K562 (cell line): ENCODE measurements around the gene PLCB1. TPM values are rescaled to one million over a fixed set of nuclear protein-coding genes. Genes with fewer than 3 reads are reported as not detected.

Experiments used
- ATAC-seq: fragments of 200-7000 bp; cut with Tn5 transposase; 3 replicates; pipeline ENCODE4 v1.9.1; 2020; ENCODE audit warnings: moderate library complexity
- BruUV-seq: library from RNA; stranded (reverse); fragments of 400-500 nt; replicated peaks from 2 replicates; lab custom pipeline; 2021; lab: Mats Ljungman, UMichigan
- CTCF ChIA-PET: fragments of 300-600 bp; formaldehyde crosslinking; extraction: SDS; loops from one replicate; lab custom pipeline; 2021; ENCODE audit warnings: low intra/inter-chr PET ratio; lab: Yijun Ruan, JAX
- POLR2A ChIA-PET: fragments of 300-600, 350-650 bp; sonication (Branson Sonifier 250); formaldehyde crosslinking; extraction: SDS; loops from one replicate; lab custom pipeline; 2021; ENCODE audit warnings: antibody characterized with exemption, inconsistent platforms; lab: Yijun Ruan, JAX
- DNase-seq, 4 experiments: peaks; one replicate each; pipeline versions ENCODE4 v3.0.0 to v3.0.0-alpha.2; 2011 to 2018; ENCODE audit warnings: low spot score in 3 of 4, mixed read lengths in 3 of 4; ENCODE audit errors: extremely low read depth in 1 of 4
- FAIRE-seq: peaks from 2 replicates; lab custom pipeline; 2011; peaks lifted over from hg19 to GRCh38; lab: Jason Lieb, UNC
- H2AFZ ChIP-seq: 2 replicates; pipeline ENCODE4 v1.6.0; 2011; ENCODE audit warnings: low read depth, low read length, control low read depth, inconsistent platforms
- H3K27ac ChIP-seq: fragments of 200-600 bp; 3 replicates; pipeline ENCODE4 v1.8.0; 2011; ENCODE audit warnings: low read depth, mild to moderate bottlenecking, control low read depth, inconsistent platforms, low read length, moderate library complexity, mixed read lengths; ENCODE audit errors: extremely low read depth
- H3K27me3 ChIP-seq, 2 experiments: fragments of 300-600 bp in 1 of 2; 2 replicates in 1 of 2; 3 replicates in 1 of 2; pipeline versions ENCODE4 v1.6.0 to v1.8.0; 2011; ENCODE audit warnings: inconsistent platforms in 2 of 2, low read length in 2 of 2, mild to moderate bottlenecking in 1 of 2, mixed read lengths in 1 of 2, moderate library complexity in 1 of 2; ENCODE audit not compliant: control insufficient read depth in 2 of 2, insufficient read depth in 2 of 2
- H3K36me3 ChIP-seq: fragments of 300-600 bp; 3 replicates; pipeline ENCODE4 v1.8.0; 2011; ENCODE audit warnings: mild to moderate bottlenecking, low read length, inconsistent platforms; ENCODE audit not compliant: control insufficient read depth, insufficient read depth
- H3K4me1 ChIP-seq, 2 experiments: fragments of 200-600 bp in 1 of 2; replicated peaks in 1 of 2; 2 replicates in 1 of 2; 3 replicates in 1 of 2; pipeline versions ENCODE4 v1.5.1 to v1.8.0; 2011; ENCODE audit warnings: inconsistent platforms in 2 of 2, low read length in 2 of 2, mild to moderate bottlenecking in 1 of 2, mixed read lengths in 1 of 2, moderate library complexity in 1 of 2; ENCODE audit not compliant: control insufficient read depth in 2 of 2, insufficient read depth in 2 of 2
- H3K4me2 ChIP-seq: 2 replicates; pipeline ENCODE4 v1.6.1; 2011; ENCODE audit warnings: low read length, control low read depth, inconsistent platforms, mixed read lengths; ENCODE audit not compliant: insufficient read depth
- H3K4me3 ChIP-seq: fragments of 200-600 bp; sonication (generic), shearing (Covaris generic); 2 replicates; pipeline ENCODE4 v1.5.1; 2016; ENCODE audit warnings: control low read depth, inconsistent platforms
- H3K79me2 ChIP-seq: fragments of 200-600 bp; 3 replicates; pipeline ENCODE4 v1.8.0; 2011; ENCODE audit warnings: low read length, inconsistent platforms; ENCODE audit not compliant: control insufficient read depth, insufficient read depth
- H3K9ac ChIP-seq, 2 experiments: 2 replicates each; pipeline versions ENCODE4 v1.6.0 to v1.6.1; 2011; ENCODE audit warnings: low read depth in 2 of 2, low read length in 2 of 2, control low read depth in 1 of 2, inconsistent platforms in 1 of 2, mild to moderate bottlenecking in 1 of 2, mixed read lengths in 1 of 2; ENCODE audit not compliant: insufficient read depth in 1 of 2
- H3K9me1 ChIP-seq: one replicate; pipeline ENCODE4 v1.6.0; 2011; ENCODE audit warnings: inconsistent platforms, mild to moderate bottlenecking, low read length, moderate library complexity; ENCODE audit not compliant: control insufficient read depth, insufficient read depth
- H3K9me3 ChIP-seq: replicated peaks from 2 replicates; pipeline ENCODE4 v1.5.1; 2011; ENCODE audit warnings: low read depth, low read length, inconsistent platforms; ENCODE audit not compliant: control insufficient read depth, insufficient read depth
- H4K20me1 ChIP-seq: replicated peaks from 2 replicates; pipeline ENCODE4 v1.6.1; 2011; ENCODE audit warnings: low read length, inconsistent platforms, mixed read lengths; ENCODE audit not compliant: control insufficient read depth, insufficient read depth
- C11orf30 ChIP-seq: fragments of 450-650 bp; IDR thresholded peaks from 2 replicates; pipeline ENCODE4 v1.6.1; 2016; ENCODE audit warnings: low read depth, mild to moderate bottlenecking
- ETV6 ChIP-seq, 3 experiments: fragments of 150-350 bp in 1 of 3; sonication (generic) in 1 of 3; formaldehyde crosslinking in 1 of 3; IDR thresholded peaks; 2 replicates each; pipeline versions ENCODE4 v1.6.1 to v1.8.0; 2014 to 2022; ENCODE audit warnings: borderline replicate concordance in 2 of 3, low read depth in 2 of 3, antibody characterized with exemption in 1 of 3, low read length in 1 of 3, mild to moderate bottlenecking in 1 of 3, missing genetic modification reagents in 1 of 3
- HMG20B ChIP-seq: fragments of 250-450 bp; sonication (Bioruptor Pico); IDR thresholded peaks from 2 replicates; pipeline ENCODE4 v1.5.0; 2021; ENCODE audit warnings: mild to moderate bottlenecking
- KLF13 ChIP-seq: fragments of 450-650 bp; IDR thresholded peaks from 2 replicates; pipeline ENCODE4 v1.6.1; 2016; ENCODE audit warnings: missing genetic modification characterization, low read depth, mild to moderate bottlenecking, missing compliant biosample characterization, moderate library complexity, borderline replicate concordance
- L3MBTL2 ChIP-seq: fragments of 450-650 bp; IDR thresholded peaks from 2 replicates; pipeline ENCODE4 v1.6.1; 2016; ENCODE audit warnings: mild to moderate bottlenecking, moderate library complexity
- MAFG ChIP-seq: fragments of 450-650 bp; conservative IDR thresholded peaks from 2 replicates; pipeline ENCODE4 v1.6.1; 2016; ENCODE audit warnings: missing genetic modification characterization, missing compliant biosample characterization
- MEF2D ChIP-seq: conservative IDR thresholded peaks from 2 replicates; pipeline ENCODE4 v1.6.1; 2016; ENCODE audit warnings: low read depth, missing genetic modification characterization, missing compliant biosample characterization
- NFE2 ChIP-seq: IDR thresholded peaks from 2 replicates; pipeline ENCODE4 v1.6.1; 2014; ENCODE audit warnings: antibody characterized with exemption, low read depth
- SMARCB1 ChIP-seq: IDR thresholded peaks from 2 replicates; pipeline ENCODE4 v1.6.1; 2011; ENCODE audit warnings: improper control_type of control experiment, low read depth; ENCODE audit not compliant: insufficient read length
- ZNF445 ChIP-seq: fragments of 250-450 bp; sonication (Bioruptor Pico); IDR thresholded peaks from 2 replicates; pipeline ENCODE4 v1.4.0; 2020; ENCODE audit warnings: low read depth, mild to moderate bottlenecking, moderate library complexity
- ZNF644 ChIP-seq: fragments of 200-800 bp; sonication (Bioruptor generic); IDR thresholded peaks from 2 replicates; pipeline ENCODE4 v1.6.1; 2016; ENCODE audit warnings: low read depth, missing genetic modification characterization, missing compliant biosample characterization
- ZNF717 ChIP-seq: fragments of 250-450 bp; sonication (Bioruptor Pico); IDR thresholded peaks from 2 replicates; pipeline ENCODE4 v1.5.0; 2021
- WGBS: fragments of 100-300 bp; shearing (Covaris generic); methylation state at CpG from one replicate; pipeline ENCODE4 v1.1.6; 2016; ENCODE audit warnings: low coverage, mixed read lengths; ENCODE audit not compliant: insufficient coverage; ENCODE audit errors: missing lambda C conversion rate; 5-methylcytosine and 5-hydroxymethylcytosine counted together
- in situ Hi-C: fragments of 300-500 bp; cut with MboI; formaldehyde crosslinking; loops from 4 replicates; pipeline ENCODE4 v1.15.0; 2018; ENCODE audit warnings: inconsistent platforms, mixed read lengths
- intact Hi-C: fragments of 100-400 bp; cut with micrococcal nuclease; formaldehyde crosslinking; loops from 2 replicates; pipeline ENCODE4 v1.14.2; 2022
- polyA plus RNA-seq, 8 experiments: library from polyadenylated mRNA; depleted of rRNA in 4 of 8; stranded (reverse) in 5 of 8; unstranded in 3 of 8; fragments of >200 nt; fragmentation: Nextera tagmentation in 2 of 8; fragmentation: Illumina TruSeq in 1 of 8; extraction: Ambion mirVana in 2 of 8; extraction: Trizol in 1 of 8; gene quantifications; 2 replicates each; pipeline versions ENCODE4 v1.2.1 to v1.2.3, GENCODE V29; 2011 to 2014; ENCODE audit warnings: inconsistent platforms in 1 of 8, missing spikeins in 1 of 8
- total RNA-seq, 7 experiments: library from RNA; depleted of rRNA in 6 of 7; stranded (reverse); fragments of >200 nt in 6 of 7; fragmentation: Illumina TruSeq in 2 of 7; extraction: Trizol in 2 of 7; gene quantifications; 2 replicates each; pipeline versions ENCODE4 v1.2.1 to v1.2.3, GENCODE V29; 2011 to 2021; ENCODE audit warnings: low replicate concordance in 1 of 7
- TF ChIP-seq, protein P1 (sequence below): fragments of 250-450 bp; sonication (Bioruptor Pico); IDR thresholded peaks from 2 replicates; pipeline ENCODE4 v1.8.0; 2021; ENCODE audit warnings: moderate library complexity, mild to moderate bottlenecking, inconsistent platforms

PLCB1 gene
- total and polyA plus RNA-seq, 9 of the 15 experiments (the other 6 are each of a cell fraction or from before 2014, with no cell fraction given), result 0.34 to 3.1 (median 1.3) TPM

DNA sequence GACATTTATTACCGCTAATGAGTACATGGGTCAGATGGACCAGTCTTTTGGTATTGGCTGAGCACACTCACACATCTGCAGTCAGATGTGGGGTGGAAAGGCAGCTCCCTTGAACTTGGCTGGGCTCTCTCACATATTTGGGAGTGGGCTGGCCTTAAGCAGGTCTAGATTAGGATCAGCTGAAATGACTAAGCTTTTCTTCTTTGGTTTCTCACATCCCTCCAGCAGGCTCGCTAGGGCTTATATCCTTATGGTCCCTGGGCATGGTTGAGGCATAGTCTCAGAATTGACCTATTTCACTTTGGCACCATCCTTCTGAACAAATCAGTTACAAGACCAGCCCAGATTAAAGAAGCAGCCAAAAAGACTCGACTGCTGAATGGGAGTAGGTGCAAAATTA, 14.4 kb upstream of the PLCB1 start:
- ATAC-seq (peak; percentile 80), FAIRE-seq (no peak), DNase-seq (peak in 2 of 4 experiments; percentile 5 to 31)
- no TSS peak for BruUV-seq
- ChIA-PET CTCF (no interaction called here), POLR2A (no interaction called here)
- H3K79me2 ChIP-seq, result no peaks in the 10 kb centered on the region
- H4K20me1 ChIP-seq, result no peaks in the 10 kb centered on the region
- H3K4me2 ChIP-seq, result no peak overlapping the region
- TF ChIP-seq NFE2, result peak; percentile 81
- TF ChIP-seq, protein P1, sequence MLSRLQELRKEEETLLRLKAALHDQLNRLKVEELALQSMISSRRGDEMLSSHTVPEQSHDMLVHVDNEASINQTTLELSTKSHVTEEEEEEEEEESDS, result no peak
- TF ChIP-seq SMARCB1, result no peak
- TF ChIP-seq MEF2D (tag), result no peak
- peak; percentile 39 for TF ChIP-seq MAFG (tag)
- 0 out of 2 replicates have a peak, but pooled peaks have one; percentile 15 for TF ChIP-seq L3MBTL2
- no peak for TF ChIP-seq HMG20B (CRISPR knock-in tag)
- no peak for TF ChIP-seq ZNF445 (CRISPR knock-in tag)
- TF ChIP-seq C11orf30, result peak; percentile 52
- no peak for TF ChIP-seq KLF13 (tag)
- no peak for TF ChIP-seq ZNF717
- no peak for TF ChIP-seq ZNF644 (tag)
- TF ChIP-seq ETV6 (IDR thresholded peaks at IDR 0.05; ENCODE audit: borderline replicate concordance in 1 of 2, low read depth in 2 of 2, low read length in 1 of 2), result no peak
- TF ChIP-seq ETV6 (CRISPR knock-in tag; IDR thresholded peaks at IDR 0.05; ENCODE audit: borderline replicate concordance), result no peak
- no peak overlapping the region for H3K27ac ChIP-seq
- H2AFZ ChIP-seq, result no peak overlapping the region
- in situ Hi-C loops, result no loop called here
- intact Hi-C loops, result no loop called here
- H3K9me1 ChIP-seq, result no peaks in the 10 kb centered on the region
- no peak overlapping the region for H3K4me3 ChIP-seq
- H3K27me3 ChIP-seq, result no peaks in the 10 kb centered on the region
- 0 out of 5 replicates have a peak, but pooled peaks cover 0 to 5% of the 10 kb centered on the region in 2 experiments for H3K4me1 ChIP-seq
- WGBS, result 0% methylated on average over 2 of the region's 3 CpGs
- no peak overlapping the region for H3K9ac ChIP-seq
- H3K9me3 ChIP-seq, result no peaks in the 10 kb centered on the region
- no peaks in the 10 kb centered on the region for H3K36me3 ChIP-seq
